ENCODE measurements around the gene EPC1.

- TF ChIP-seq CTCF (IDR thresholded peaks at IDR 0.05 in 4 of 5, conservative IDR thresholded peaks at IDR 0.05 in 1 of 5) (no peak), POLR2A (IDR thresholded peaks at IDR 0.05) (no peak)
Measured at GRCh38 chr10:32239769-32240168, 107.2 kb downstream of the EPC1 start.

Data from gastrocnemius medialis (tissue), 4 donors.